H7 (cell line): Measurements from ENCODE around the gene APBB2. TPM values are rescaled to one million over a fixed set of nuclear protein-coding genes. Genes with fewer than 3 reads are reported as not detected.
"Not testable (repeated sequence)": the region's sequence is repeated elsewhere in the genome, so short reads cannot be mapped to it uniquely, and the experiment has no call there.

Experiments
- DNase-seq: peaks from one replicate; pipeline ENCODE4 v3.0.0; 2012
- H3K27me3 ChIP-seq: 2 replicates; pipeline ENCODE4 v1.6.0; 2011; ENCODE audit warnings: mild to moderate bottlenecking, low read length; ENCODE audit not compliant: control insufficient read depth, insufficient read depth
- H3K36me3 ChIP-seq: replicated peaks from 2 replicates; pipeline ENCODE4 v1.5.1; 2011; ENCODE audit warnings: low read length; ENCODE audit not compliant: control insufficient read depth, insufficient read depth
- H3K4me3 ChIP-seq: 2 replicates; pipeline ENCODE4 v1.5.1; 2011; ENCODE audit warnings: low read depth, mild to moderate bottlenecking, control low read depth, low read length, moderate library complexity; ENCODE audit not compliant: insufficient read depth
- total RNA-seq: library from RNA; depleted of rRNA; stranded (reverse); fragments of >200 nt; shearing (Covaris generic); gene quantifications from 2 replicates; pipeline ENCODE4 v1.2.3, GENCODE V29; 2014

Gene APBB2
- total RNA-seq, 1 experiment from 2014 or later, result 33.4 TPM

DNA sequence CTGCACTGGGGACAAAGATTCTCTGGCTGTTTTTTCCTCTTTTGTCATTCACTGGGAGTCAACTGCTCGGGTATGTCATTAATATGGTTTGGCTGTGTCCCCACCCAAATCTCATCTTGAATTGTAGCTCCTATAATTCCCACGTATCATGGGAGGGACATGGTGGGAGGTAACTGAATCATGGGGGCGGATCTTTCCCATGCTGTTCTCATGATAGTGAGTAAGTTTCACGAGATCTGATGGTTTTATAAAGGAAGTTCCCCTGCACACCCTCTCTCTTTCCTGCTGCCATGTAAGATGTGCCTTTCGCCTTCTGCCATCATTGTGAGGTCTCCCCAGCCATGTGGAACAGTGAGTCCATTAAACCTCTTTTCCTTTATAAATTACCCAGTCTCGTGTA is 294.4 kb downstream of the APBB2 start:
- not testable (repeated sequence) for H3K36me3 ChIP-seq, DNase-seq, H3K27me3 ChIP-seq, H3K4me3 ChIP-seq

DNA sequence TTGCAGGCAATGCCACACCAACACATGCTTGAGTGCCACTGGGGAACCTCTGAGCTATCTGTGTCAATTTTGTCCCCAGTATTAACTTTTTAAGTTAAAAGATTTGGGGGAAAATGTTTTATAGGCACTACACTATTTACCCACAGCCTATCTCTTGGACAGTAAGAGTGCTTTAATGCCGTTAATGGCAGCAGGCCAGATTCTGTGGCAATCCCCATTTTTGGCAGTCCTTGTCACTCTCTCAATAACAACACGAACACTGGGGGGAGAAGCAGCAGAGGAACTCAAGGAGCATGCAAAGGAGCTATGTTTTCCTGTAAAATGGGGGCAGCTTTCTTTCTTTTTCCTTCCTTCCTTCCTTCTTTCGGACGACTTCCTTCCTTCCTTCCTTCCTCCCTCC is 296.0 kb downstream of the APBB2 start:
- no peak for DNase-seq
- Histone ChIP-seq H3K36me3 (no peaks in the 10 kb centered on the region), H3K4me3 (no peak overlapping the region), H3K27me3 (no peaks in the 10 kb centered on the region)

DNA sequence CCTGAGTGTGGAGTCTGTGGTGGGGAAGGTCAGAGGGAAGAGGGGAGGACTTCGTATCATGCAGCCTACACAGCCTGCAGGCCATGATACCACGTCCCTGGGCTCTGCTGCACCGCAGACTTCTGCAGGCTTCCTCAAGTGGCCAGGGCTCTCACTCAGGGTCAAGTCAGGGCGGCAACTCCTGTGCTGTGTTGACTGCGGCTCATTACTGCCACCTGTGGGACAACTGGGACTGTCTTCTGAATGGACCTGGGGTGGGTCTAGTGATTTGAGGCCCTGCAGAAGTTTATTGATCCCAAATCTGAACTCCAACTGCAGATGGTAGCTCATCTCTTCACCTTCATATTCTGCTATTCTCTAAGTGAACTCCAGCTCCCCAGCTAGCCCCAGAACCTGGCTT is 297.5 kb downstream of the APBB2 start:
- no peak overlapping the region for H3K4me3 ChIP-seq
- H3K36me3 ChIP-seq, result no peaks in the 10 kb centered on the region
- H3K27me3 ChIP-seq, result no peaks in the 10 kb centered on the region
- peak; percentile 82 for DNase-seq

DNA sequence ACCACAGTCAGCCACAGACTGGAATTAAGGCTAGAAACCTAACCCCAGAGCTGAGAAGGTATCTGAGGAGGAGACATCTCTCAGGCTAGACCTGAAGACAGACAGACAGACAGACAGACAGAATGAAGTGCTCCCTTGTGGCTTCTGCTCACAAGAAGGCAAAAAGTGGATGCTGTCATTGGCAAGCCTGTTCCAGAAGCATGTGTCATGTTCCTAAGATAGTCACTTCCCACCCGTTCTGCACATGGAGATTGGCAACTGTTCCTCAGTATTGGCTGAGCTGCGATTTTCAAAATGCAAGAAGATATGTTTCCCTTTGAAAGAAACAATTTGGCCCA is 298.2 kb downstream of the APBB2 start:
- Histone ChIP-seq H3K4me3 (no peak overlapping the region), H3K36me3 (no peaks in the 10 kb centered on the region), H3K27me3 (no peaks in the 10 kb centered on the region)
- DNase-seq, result no peak

DNA sequence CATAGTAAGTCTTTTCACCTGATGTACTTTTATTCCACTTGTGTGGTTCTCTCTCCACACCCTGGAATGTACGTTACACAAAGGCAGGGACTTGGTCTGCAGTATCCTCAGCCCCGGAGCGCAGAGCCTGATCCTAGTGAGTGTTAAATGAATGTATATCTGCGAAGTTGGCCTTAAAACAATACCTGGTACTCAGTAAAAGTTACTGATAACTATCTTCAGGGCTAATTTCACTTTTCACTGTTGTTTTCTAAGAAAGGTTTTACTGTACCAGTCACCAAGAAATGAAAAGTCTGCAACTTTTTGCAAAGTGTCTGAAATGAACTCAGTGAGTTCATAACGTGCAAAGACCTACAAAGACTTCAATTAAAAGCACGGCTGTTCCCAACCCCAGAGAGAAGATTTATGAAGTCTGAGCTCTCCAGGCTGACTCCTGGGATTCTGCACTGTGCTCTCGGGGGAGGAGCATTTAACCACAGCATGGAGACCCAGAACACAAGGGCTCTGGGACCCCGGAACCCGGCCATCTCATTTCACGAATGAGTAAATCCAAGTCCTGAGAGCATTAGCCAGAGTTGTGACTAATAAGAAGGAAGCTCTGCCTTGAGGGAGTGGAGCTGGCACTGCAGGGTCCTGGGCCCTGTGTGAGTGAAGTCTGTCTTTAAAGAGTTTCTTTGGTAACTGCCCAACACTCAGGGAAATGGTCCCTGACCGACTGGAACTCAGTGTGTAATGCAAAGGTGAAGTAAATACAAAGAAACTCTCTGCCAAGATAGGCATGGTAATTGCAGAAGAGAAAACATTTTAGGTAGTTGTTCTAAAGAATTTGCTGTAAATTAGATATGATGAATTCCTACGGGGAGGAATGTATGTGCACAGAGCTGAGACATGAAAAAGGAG is 298.8 kb downstream of the APBB2 start:
- Histone ChIP-seq H3K27me3 (no peaks in the 10 kb centered on the region), H3K4me3 (no peak overlapping the region), H3K36me3 (no peaks in the 10 kb centered on the region)
- no peak for DNase-seq

DNA sequence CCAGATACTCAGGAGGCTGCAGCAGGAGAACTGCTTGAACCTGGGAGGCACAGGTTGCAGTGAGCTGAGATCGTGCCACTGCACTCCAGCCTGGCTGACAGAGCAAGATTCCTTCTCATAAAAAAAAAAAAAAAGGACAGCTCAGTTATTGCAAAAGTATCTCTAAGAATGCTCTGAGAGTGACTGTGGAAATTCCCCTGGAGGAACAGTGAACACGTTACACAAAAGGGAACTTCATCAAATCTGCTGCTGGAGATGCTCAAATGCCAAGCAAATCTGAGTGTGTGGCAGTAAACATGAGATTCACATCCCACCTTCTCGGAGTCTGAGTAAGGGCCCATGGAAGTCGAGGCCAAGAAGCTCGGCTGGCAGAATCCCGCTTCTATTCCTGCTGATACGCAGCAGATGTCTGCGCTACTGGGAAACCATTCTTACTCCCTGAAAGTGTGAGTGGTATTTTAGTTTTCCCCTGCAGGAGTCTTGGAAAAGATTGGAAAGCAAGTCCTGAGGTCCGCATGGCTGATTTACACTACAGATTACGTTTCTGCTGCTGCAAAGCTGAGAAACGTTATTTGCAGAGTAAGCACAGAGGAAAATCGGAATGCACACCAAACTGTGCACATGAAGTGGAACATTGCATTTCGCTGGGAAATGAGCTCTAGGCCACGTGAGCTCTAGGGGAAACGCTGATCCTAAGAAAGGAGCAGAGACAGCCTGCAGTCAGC is 301.7 kb downstream of the APBB2 start:
- Histone ChIP-seq H3K36me3 (no peaks in the 10 kb centered on the region), H3K27me3 (no peaks in the 10 kb centered on the region), H3K4me3 (no peak overlapping the region)
- DNase-seq, result no peak

DNA sequence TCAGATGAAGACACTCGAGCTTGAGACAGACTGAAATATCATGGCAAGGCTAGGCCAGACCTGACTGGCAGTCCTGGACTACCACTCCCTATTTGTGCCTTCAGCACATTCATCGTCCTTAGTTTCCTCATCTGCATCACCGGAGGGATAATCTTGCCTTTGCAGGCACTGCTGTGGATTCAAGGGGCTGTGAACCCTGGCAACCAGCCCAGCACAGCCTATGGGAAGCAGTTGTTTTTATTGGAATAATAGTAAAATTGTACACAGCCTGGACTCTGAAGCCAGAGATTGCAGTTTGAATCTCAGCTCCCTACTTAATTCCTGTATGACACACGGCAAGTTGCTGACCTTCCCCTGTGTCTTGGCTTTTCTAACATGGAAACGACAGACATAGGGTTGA is 303.6 kb downstream of the APBB2 start:
- no peak for DNase-seq
- no peaks in the 10 kb centered on the region for H3K36me3 ChIP-seq
- no peaks in the 10 kb centered on the region for H3K27me3 ChIP-seq
- no peak overlapping the region for H3K4me3 ChIP-seq

DNA sequence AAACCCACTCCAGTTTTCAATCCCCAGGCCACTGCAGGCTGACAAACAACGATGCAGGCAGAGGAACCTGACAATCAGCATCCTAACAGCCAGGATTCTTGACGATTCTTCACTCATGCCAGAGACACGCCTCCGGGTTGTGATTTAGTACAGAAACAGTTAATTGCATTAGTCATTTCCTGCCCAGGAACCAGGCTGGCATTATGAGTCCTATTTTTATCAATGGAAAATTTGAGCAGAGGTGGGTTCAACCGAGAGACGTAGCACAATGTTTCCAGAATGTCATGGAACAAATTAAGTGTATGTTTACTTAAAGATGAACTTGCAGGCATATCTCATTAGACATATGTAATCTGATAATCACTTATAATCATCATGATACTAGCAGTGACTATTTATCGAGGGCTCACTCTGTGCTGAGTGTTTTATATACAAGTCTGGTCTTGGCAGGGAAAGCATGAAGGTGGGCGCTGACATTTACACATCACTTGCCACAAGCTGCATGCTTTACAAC is 304.9 kb downstream of the APBB2 start:
- Histone ChIP-seq H3K4me3 (no peak overlapping the region), H3K27me3 (no peaks in the 10 kb centered on the region), H3K36me3 (no peaks in the 10 kb centered on the region)
- no peak for DNase-seq

DNA sequence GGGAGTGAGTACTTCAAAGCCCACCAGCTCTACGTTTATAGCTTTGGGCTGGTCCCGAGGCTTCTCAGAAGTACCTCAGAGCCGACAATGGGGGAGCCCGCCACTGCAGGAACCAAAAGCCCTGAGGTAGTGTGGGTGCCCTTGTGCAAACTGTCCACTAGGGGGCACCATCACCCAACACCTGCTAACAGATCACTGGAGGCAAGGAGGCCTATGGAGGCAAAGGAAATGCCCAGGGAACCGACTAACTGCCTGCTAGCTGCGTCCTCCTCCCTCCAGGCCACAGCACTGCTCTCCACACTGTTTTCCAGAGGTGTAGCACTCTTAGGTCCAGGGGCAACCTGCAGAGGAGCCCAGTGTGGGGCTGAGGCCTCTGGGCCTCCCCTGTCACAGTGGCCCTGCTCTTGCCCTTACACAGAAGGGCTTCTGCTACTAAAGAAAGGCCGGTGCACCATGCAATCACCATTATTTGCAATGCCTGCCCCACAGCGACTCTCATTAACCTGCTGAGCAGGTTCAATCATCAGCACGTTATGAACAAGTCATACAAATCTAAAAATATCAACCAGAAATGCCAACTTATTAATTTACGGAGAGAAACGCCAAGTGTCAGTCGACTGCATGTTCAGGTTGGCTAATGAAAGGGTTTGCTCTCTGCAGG is 305.5 kb downstream of the APBB2 start:
- H3K4me3 ChIP-seq, result no peak overlapping the region
- H3K36me3 ChIP-seq, result no peaks in the 10 kb centered on the region
- DNase-seq, result peak; percentile 89
- no peaks in the 10 kb centered on the region for H3K27me3 ChIP-seq

DNA sequence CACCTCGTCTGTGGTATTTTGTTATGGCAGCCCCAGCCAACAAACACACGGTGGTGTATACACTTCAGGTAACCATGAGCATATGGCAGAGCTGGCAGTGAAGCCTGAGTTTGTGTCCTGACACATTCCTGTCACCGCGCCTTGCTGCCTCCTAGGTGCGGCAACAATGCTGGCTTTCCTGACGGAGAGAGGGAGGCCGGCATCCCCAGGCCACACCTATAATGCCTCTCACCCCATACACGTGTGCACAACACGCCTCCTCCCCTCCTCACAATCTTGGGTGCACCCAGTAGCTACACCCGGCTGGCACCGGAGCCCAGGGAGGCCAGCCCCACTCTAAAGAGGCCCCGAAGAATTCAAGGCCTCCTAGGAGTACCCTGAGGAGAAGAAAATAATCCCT is 306.0 kb downstream of the APBB2 start:
- Histone ChIP-seq H3K36me3 (no peaks in the 10 kb centered on the region), H3K27me3 (no peaks in the 10 kb centered on the region), H3K4me3 (no peak overlapping the region)
- DNase-seq, result peak; percentile 54

DNA sequence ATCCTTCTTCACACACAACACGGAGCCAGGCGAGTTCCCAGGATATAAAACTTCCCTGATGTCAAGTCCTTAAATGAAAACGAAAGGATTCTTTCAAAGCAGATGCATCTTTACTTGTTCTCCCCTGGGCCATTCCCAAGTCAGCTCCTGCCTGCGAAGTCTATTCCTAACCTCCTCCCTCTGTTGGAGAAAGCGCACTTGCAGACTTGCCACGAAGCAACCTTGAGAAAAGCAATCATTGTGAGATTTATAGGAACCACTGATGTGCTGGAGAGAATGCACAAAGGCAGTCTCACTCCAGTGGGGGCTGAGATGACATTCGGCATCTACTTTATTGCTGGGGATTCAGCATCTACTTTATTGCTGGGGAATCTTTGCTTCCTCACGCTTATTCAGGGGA is 308.9 kb downstream of the APBB2 start:
- Histone ChIP-seq H3K27me3 (no peaks in the 10 kb centered on the region), H3K36me3 (no peaks in the 10 kb centered on the region), H3K4me3 (no peak overlapping the region)
- no peak for DNase-seq

DNA sequence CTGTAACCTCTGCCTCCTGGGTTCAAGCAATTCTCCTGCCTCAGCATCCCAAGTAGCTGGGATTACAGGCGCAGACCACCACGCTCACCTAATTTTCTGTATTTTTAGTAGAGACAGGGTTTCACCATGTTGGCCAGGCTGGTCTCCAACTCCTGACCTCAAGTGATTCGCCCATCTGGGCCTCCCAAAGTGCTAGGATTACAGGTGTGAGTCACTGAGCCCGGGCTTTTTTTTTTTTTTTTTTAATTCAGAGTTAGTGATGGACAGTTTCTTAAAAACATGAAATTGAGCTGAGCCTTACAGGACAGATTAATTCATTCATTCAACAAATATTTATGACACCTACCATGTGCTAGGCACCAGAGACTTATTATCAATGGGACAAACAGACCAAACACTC is 313.8 kb downstream of the APBB2 start:
- H3K4me3 ChIP-seq, H3K27me3 ChIP-seq, H3K36me3 ChIP-seq, DNase-seq: not testable (repeated sequence)

DNA sequence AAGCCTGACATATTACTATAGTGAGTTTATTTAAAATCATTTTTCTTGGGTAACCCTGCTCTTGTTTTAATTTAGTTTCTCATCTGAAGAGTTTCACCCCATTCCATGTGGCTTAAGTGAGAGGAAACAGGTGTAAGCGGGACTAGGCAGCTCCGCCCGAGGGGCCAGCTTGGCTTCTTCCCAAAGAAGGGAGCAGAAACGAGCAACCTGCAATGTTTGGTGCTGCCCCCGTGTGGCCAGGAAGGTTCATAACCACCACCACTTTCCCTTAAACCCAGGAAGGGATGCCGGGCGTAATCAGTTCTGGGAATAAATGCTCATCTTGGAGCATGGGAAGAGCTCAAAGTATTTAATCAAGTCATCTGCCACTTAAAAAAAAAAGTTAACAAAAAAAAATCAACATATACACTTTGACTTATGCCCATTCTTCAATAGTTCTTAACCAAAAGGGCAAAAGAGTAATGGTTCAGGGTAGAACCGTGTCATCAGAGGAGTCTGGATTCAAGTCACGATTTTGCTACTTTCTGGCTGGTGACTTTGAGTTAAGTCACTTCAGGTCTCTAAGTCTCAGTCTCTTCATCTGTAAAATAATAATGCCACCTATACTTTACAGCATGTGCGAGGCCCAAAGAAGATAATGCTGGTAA is 316.7 kb downstream of the APBB2 start:
- DNase-seq, result peak; percentile 89
- Histone ChIP-seq H3K4me3 (no peak overlapping the region), H3K36me3 (no peaks in the 10 kb centered on the region; the same call in 1 of the 2 replicates), H3K27me3 (no peaks in the 10 kb centered on the region)

DNA sequence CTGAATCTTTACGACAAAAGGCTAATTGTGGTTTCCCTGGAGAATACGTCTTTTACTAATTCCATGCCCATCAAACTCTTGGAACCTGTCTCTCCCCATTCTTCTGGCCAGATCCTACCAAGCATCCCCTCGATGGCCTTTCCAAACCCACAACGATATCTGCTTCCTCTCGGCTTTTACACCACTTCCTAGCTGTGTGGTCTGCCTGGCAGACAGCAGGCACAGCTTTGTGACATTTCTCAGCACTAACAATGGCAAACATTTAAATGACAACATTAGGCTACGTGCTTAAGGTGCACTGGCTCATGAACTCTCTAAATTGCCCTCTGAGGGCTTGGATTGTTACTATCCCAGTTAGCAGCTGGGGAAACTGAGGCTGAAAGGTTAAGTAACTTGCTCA is 323.6 kb downstream of the APBB2 start:
- DNase-seq, result no peak
- no peak overlapping the region for H3K4me3 ChIP-seq
- no peaks in the 10 kb centered on the region for H3K27me3 ChIP-seq
- H3K36me3 ChIP-seq, result no peaks in the 10 kb centered on the region; the same call in 1 of the 2 replicates
